ENCODE data around the gene FGGY.

Gene FGGY

GRCh38 chr1:59438058-59438560 lies 141.2 kb downstream of the FGGY start:
- TF ChIP-seq CTCF (IDR thresholded peaks at IDR 0.05; ENCODE audit: control extremely low read depth, extremely low read depth, low read depth, missing control alignments), result no peak
- no peak for DNase-seq (ENCODE audit: extremely low spot score)
- POLR2A ChIA-PET, result no interaction called here
- CTCF ChIA-PET, result interaction anchor here (1.0 to 1.5 kb wide), 2 partner anchors 8 to 47 kb away, joined by 3 to 4 read pairs; no protein-coding TSS in a partner anchor

- DNase-seq (ENCODE audit: extremely low spot score), result no peak
- ChIA-PET POLR2A (no interaction called here), CTCF (no interaction called here)
- TF ChIP-seq CTCF (IDR thresholded peaks at IDR 0.05; ENCODE audit: control extremely low read depth, extremely low read depth, low read depth, missing control alignments), result no peak
These were observed 145.6 kb downstream of the FGGY start for GRCh38 chr1:59442492-59442891.

- ChIA-PET POLR2A (no interaction called here), CTCF (interaction anchor here (0.9 kb wide), 1 partner anchor 11 kb away, joined by 4 read pairs; no protein-coding TSS in a partner anchor)
- no peak for DNase-seq (ENCODE audit: extremely low spot score)
- no peak for TF ChIP-seq CTCF (IDR thresholded peaks at IDR 0.05; ENCODE audit: control extremely low read depth, extremely low read depth, low read depth, missing control alignments)
These were observed 146.4 kb downstream of the FGGY start for GRCh38 chr1:59443310-59443709.

- TF ChIP-seq CTCF (IDR thresholded peaks at IDR 0.05; ENCODE audit: control extremely low read depth, extremely low read depth, low read depth, missing control alignments), result no peak
- CTCF ChIA-PET, result interaction anchor here (1.1 to 2.8 kb wide), 3 partner anchors 14 to 315 kb away, joined by 3 to 13 read pairs (median 3); no protein-coding TSS in a partner anchor
- POLR2A ChIA-PET, result no interaction called here
- no peak for DNase-seq (ENCODE audit: extremely low spot score)
These were observed 147.6 kb downstream of the FGGY start for GRCh38 chr1:59444520-59444919.

GRCh38 chr1:59445040-59445439 lies 148.1 kb downstream of the FGGY start:
- TF ChIP-seq CTCF (IDR thresholded peaks at IDR 0.05; ENCODE audit: control extremely low read depth, extremely low read depth, low read depth, missing control alignments), result no peak
- POLR2A ChIA-PET, result no interaction called here
- DNase-seq (ENCODE audit: extremely low spot score), result no peak
- CTCF ChIA-PET, result interaction anchor here (1.1 to 2.8 kb wide), 4 partner anchors 12 to 314 kb away, joined by 3 to 13 read pairs (median 4); no protein-coding TSS in a partner anchor

- no peak for DNase-seq (ENCODE audit: extremely low spot score)
These were observed 149.5 kb downstream of the FGGY start for GRCh38 chr1:59446257-59446901.

More at GRCh38 chr1:59446257-59446901, 149.5 kb downstream of the FGGY start:
- no peak for TF ChIP-seq CTCF (IDR thresholded peaks at IDR 0.05; ENCODE audit: control extremely low read depth, extremely low read depth, low read depth, missing control alignments)
- ChIA-PET POLR2A (no interaction called here), CTCF (interaction anchor here (1.2 to 2.8 kb wide), 3 partner anchors 9 to 14 kb away, joined by 3 to 13 read pairs (median 6); no protein-coding TSS in a partner anchor)
